DMS79 (cell line): Measurements from ENCODE around the gene TAS1R1.
A peak's percentile ranks its signal among the peaks of the same experiment; 100 is the strongest.
"Not testable (repeated sequence)": the region's sequence is repeated elsewhere in the genome, so short reads cannot be mapped to it uniquely, and the experiment has no call there.

ENCODE experiments used
- DNase-seq: peaks from one replicate; lab custom pipeline; 2025; lab: John Stamatoyannopoulos, UW

TAS1R1 gene

DNA sequence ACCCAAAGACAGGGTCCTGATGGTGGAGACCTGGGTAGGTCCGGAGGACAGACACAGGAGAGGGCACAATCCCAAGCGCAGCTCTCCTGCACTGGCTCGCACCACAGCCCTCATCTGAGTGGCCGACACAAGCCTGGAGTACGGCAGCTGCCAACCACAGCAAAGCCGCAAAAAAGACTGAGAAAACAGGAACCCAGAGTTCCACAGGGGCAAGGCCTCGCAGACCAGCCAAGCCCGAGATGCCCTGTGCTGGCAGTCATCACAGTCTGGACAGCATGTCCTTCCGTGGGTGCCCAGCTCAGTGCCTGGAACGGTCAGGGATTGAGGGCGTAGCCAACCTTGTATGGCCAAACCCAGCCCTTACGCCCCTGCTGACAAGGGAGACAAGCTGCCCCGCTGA is 36.1 kb downstream of the TAS1R1 start:
- no peak for DNase-seq

DNA sequence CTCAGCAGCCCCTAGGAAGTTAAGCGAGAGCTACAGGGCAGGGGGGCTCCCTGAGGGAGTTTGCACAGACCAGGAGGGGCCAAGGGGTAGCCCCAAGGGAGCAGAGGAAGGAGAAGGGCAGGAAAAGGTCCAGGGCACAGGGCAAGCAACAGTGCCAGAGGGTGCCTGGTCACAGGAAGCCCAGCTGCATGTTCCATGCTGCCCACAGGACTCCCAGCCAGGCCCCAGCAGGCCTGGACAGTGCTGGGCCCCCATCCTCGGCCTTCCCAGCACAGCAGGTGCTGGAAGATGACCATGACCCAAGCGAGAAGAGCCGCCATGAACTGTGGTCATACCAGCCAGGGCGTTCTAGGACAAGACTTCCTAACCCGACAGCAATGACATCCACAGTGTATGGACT is 36.5 kb downstream of the TAS1R1 start:
- DNase-seq: no peak

DNA sequence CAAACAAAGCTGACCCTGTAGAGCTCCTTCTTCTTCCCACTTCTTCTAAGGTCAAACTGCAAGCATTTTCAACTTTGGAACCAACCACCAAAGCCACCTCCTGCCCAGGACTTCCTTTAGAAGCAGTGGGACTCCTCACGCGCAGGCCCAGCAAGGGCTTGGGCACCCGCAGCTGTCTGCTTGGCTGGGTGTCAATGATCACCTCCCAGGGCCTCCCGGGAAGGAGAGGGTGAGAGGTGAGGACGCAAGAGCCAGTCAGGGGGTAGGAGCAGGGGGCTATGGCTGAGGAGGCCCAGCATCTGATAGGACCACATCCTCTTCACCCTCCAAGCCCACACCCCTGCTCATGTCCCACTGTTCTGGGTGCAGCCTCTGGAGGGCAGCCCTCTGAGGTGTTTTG is 37.3 kb downstream of the TAS1R1 start:
- no peak for DNase-seq

DNA sequence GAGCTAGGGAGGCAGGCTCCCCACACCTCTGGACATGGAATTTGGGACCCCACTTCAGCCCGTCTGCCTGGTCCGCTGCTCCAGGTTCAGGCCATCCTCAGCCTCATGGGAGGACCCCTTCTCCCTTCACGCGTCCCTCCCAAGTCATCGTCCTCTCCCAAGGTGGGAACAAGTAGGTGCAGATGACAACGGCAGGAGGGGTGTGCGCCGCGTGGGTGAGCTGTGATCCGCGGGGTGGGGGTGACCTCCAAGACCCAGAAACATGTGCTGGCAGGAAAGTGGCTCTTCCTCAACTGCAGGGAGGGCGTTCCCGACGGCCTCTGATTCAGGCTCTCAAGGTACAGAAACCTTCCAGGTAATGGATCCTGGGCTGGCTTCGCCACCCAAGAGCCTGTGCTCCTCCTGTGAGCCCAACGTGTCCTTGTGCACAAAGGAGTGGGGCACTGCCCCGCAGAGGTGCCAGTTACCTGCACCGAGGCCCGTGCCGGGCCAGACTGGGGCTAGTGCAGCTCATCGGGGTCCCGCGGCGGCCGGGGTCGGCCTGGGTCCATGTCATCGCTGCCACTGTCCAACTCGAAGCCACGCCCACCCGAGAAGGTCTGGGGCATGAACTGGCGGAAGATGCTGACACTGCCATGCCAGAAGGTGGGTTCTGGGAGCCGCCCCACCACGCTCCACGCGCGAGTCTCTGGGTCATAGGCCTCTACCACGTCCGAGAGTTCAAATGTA is 37.9 kb downstream of the TAS1R1 start:
- no peak for DNase-seq

DNA sequence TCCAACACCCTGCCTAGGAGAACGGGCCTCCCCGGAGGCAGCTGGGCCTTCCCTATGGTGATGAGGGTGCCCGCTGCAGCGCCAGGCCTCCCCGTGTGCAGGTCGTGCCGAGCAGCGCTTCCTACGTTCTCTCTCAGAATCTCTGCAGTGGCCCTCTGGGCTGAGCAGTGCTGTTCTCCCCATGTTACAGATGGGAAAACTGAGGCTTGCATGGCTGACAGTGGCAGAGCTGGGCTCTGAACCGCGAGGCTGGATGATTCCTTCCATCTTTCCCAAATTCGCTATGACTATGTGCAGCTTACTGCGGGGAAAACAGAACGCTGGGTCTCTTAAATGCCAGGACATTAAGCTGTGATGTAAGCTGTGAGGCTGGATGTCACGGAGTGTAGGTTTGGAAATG is 38.7 kb downstream of the TAS1R1 start:
- no peak for DNase-seq

DNA sequence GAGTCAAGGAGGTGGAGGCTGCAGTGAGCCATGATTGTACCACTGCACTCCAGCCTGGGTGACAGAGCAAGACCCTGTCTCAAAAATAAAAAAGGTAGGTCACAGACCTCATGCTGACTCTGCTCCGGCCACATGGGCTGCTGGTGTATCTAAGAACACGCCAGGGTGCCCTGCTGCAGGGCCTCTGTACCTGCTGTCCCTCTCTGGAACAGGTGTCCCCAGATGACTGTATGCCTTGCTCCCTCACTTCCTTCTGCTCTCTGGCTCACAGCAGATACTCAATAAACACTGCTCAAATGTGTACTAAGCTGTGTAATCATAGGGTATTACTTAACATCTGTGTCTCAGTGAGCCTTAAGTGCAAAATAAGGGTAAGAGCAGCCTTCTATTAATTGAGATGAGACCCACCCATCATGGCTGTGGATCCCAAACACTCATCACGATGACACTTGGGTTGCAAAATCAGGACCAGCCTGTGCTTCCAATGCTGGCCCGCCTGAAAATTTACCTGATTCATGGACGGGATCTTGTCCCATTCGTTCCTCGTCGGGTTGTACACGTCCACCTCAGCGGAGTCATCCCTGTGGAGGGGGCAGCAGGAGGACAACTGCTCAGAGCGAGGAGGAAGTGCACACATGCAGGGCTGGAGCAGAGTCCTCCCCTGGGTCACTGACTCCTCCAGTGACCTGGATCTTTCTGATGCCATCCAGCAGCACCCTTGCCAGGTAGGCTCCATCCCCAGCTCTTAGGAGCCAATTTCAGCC is 40.1 kb downstream of the TAS1R1 start:
- no peak for DNase-seq

DNA sequence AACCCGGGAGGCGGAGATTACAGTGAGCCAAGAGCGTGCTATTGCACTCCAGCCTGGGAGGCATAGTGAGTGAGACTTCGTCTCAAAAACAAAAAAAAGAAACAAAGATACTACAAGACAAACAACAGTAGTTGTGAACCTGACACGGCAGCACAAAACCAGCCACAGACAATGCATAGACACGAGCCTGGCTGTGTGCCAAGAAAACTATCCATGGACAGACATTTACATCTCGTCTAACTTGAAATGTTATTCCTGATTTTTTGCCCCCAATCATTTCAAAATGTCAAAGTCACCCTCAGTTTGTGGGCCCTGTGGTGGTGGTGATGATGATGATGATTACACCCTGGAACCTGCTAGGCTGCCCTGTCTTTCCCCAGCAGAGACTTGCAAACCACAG is 41.2 kb downstream of the TAS1R1 start:
- DNase-seq: no peak

DNA sequence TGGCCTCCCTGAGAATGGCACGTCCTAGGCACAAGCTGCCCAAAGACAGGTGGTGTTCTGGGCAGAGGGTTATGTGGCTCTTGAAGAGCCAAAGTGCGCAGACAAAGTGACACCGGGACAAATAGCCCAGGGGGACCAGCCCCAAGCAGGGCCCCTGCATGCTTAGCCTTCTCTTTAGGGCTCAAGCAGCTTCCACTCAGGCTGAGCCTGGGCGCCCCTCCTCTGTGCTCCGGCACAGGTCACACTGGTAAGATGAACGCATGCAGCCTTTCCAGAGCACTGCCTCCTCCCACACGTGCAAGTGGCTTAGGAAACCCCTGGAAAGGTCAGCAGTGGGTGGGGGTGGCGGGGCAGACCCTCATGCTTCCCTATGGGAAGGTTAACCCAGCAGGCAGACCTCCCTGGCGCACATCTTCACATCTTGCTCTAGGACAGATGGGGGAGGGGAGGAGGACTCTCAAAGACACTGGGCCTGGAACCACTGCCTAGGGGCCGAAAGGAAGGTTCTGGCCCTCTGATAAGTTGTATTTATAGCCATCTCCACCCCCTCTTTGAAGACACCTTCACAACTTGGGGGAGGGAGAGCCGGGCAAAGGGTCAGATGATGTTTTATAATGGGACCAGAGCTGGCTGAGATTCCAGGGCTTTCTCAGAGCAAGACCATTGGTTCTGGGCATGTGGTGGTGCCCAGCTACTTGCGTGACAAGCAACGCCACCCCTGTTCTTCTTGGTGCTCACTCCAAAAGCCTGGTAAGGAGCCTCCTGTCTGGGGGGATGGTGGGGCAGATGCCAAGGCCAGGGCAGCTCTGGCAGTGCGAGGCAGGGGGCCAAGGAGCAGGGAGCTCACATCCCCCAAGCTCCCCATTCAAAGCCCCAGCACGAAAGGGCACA is 42.0 kb downstream of the TAS1R1 start:
- DNase-seq: no peak

DNA sequence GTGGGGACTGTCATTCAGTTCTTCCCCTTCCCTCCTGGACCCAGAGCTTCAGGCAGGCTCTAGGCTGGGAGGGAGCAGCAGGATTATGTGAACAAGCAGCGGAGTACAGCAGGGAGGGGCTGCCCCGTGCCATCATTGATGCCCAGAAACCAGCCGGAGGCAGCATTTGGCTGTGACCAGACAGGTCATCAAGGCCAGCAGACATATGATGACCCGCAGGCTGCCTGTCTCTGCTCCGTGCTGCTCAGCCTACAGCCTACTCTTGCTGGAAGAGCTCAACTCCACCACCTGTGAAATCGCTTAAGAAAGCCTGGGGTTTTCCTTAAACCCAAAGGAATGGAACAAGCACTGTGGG is 42.6 kb downstream of the TAS1R1 start:
- no peak for DNase-seq

DNA sequence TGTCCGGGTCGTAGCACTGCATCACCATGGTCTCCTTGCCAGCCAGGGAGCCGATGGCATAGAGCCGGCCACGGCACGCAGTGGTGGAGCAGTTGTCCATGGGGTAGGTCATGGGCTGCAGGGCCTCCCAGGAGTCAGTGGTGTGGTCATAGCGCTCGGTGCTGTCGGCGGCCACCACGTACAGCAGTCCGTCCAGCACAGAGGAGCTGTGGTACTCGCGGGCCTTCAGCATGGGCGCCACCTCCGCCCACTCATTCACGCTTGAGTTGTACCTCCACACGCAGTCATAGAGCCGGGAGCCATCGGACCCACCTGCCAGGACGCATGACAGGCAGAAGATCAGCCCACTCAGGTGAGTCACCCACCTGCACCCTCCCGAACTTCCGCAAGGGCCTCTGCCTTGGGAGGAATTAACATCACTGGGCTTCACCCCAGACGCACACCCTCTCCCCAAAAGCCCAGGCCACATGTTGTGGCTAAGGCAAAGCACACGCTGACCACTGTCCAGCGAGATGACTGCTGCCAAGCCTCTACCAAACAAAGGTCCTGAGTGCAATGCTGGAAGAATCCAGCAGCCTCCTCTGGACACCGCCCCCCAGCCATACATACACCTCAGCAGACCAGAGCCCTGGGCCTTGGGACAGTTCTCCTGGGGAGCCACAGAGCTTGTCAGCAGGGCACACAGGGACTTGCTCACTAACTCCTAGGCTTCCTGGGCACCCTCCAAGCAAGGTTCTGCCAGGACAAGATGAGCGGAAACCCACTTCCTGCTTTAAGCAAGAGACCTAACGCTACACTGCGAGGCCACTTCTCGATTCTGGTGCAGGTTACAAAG is 44.3 kb downstream of the TAS1R1 start:
- no peak for DNase-seq

DNA sequence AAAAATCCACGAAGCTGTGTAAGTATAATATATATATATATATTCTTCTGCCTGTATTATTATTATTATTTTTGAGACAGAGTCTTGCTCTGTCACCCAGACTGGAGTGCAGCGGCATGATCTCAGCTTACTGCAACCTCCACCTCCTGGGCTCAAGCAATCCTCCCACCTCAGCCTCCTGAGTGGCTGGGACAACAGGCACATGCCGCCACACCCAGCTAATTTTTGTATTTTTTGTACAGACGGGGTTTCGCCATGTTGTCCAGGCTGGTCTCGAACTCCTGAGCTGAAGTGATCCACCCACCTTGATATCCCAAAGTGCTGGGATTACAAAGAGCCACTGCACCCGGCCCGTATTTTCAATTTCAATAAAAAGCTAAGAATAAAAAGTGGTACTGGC is 44.9 kb downstream of the TAS1R1 start:
- not testable (repeated sequence) for DNase-seq

DNA sequence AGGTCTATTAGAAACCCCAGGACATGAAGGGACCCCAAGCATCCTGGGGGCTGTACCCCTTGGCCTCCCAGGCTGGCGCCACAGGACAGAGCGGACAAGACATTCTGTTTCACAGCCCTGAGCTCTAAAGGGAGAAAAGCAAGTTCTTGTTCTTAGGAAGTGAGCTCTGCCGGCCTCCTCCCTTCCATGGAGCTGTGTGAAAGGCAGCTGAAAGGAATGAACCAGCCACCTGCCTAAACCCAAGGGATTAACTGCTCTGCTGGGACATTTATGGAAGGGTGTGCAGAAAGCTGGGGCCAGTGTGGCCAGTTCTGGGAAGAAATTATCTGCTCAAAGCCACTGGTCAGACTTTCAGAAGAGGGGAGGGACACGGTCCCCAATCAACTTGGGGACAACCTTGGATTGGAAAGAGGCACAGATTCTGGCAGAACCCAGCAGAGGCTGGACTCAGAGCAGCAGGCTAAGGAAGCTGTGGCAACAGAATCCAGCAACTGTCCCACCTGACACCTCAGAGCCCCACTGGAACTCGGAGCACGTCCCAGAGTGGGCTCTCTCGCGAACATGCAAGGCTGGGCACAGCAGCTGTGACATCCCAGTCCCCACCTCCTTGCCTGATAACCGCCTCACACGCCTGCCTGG is 45.4 kb downstream of the TAS1R1 start:
- DNase-seq: no peak

DNA sequence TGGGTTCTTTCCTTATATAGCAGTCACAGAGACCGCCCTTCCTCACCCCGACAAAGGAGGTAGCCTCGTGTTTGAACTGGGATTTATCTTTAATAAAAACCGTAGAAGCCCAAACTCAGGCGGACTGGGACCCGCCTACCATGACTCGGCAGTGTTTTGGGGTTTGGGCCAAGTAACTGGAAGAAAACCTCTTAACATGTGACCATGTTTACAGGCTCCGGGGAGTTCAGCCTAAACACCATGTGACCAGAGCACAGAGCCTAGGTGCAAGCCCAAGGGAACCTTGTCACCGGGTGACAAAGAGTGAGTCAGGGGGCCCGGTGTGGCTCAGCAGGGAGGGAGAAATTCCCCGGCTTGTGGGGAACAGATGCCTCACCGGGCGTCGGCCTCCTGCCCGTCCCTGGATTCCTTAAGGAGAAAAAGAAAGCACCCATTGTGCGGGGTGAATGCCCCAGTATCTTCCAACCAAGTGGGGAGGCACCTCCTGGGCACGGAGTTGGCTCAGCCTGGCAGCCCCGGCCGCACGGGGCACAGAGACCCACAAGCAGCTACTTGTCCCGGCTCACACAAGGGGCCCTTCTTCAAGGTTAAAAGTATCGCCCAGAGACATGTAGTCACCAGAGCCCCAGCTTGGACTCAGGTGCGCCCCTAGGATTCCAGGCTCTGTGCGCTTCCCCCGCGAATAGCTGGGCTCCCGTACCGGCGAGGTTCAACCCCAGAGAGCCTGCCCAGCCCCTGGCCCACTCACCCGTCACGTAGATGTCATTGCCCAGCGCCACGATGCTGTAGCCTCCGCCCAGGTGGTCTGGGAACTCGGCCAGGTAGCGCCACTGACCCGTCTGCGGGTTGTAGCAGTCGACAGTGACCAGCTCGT is 46.2 kb downstream of the TAS1R1 start:
- no peak for DNase-seq

DNA sequence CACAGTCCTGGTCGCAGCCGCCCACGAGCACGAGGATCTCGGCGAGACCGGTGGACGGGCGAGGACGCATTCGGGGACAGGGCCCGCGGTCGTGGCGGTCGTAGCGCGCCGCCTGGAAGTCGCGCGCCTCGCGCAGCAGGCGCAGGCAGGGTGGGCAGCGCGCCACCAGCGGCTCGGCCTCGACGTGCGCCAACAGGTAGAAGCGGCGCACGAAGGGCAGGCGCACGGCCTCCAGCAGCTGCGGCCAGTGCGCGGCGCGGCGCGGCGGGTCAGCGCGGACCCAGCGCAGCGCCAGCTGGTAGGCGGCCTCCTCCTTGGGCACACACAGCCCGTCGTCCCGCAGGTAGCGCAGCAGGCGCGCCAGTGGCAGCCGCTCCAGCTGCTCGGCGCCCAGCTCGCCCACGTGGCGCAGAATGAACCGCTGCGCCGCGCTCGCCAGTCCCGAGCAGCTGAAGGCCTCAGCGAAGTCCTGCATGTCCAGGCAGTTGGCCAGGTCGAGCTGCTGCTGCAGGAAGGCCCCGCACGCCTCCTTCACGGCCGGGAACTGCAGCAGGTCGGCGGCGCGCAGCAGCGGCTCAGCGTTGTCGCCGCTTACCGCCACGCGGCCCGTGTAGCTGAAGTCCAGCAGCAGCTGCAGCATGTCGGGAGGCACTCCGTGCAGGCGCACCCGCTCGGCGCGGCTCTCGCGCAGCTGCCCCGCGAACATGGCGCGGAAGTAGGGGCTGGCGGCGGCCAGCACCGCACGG is 47.0 kb downstream of the TAS1R1 start:
- no peak for DNase-seq

DNA sequence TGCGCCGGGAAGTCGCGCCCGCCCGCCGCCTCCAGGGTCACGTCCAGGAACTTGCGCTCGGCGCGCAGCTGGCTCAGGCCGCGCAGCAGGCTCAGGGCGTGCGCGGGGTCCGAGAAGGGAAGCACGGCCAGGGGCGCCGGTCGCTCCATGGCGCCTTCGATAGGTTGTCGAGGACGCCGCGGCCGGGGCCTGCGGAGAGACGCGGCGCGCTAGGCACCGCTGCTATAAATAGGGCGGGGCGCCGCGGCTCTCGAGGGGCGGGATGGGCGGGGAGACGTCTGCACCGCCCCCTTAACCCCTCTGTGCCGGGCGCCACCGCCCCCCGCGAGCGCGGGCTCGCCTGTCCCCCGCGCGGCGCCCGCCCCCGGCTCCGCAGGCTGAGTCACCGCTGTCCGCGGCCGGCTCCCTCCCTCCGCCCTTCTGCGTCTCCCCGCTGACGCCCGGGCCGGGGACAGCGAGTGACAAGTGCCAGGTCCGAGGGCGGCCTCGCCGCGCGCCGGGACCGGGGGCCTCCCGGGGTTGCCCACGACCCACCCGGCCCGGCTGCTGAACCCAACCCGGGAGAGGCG is 47.6 kb downstream of the TAS1R1 start, which contains the start of gene KLHL21:
TSS of gene KLHL21 (minus strand) at position 201 of the 569 bp plus-strand sequence. CDS start at position 149, 52 bp downstream.
- peak; percentile 56 for DNase-seq

DNA sequence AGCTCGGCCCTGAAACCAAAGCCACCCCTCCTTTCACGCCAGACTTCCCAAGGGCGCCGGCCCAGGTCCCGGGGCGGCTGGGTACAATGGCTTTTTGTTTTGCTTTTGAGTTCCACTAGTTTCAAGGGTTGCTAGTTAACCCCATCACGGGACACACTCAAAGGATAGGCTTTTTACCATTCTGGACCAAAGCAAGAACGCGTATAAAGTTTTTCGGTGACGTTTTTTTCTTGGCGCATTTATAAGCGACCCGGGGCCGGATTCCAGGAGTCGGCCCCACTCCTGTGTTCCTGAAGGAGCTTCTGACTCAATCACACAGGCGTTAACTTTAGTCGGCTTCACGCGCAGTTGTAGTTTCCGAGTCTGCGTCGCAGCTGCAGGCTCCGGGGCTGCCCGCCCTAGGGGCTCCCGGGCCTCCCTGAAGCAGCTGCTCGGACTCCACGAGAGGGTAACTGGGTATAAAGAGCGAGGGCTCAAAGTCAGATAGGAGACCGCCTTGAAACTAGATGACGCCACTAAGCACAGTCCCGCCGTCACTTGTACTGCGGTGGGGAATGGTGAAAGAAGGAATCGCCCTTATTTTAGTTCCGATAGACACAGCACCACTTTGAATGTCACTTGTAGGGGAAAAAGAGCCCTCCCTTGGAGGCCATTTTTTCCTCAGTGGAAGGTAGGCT is 48.3 kb downstream of the TAS1R1 start:
- no peak for DNase-seq

DNA sequence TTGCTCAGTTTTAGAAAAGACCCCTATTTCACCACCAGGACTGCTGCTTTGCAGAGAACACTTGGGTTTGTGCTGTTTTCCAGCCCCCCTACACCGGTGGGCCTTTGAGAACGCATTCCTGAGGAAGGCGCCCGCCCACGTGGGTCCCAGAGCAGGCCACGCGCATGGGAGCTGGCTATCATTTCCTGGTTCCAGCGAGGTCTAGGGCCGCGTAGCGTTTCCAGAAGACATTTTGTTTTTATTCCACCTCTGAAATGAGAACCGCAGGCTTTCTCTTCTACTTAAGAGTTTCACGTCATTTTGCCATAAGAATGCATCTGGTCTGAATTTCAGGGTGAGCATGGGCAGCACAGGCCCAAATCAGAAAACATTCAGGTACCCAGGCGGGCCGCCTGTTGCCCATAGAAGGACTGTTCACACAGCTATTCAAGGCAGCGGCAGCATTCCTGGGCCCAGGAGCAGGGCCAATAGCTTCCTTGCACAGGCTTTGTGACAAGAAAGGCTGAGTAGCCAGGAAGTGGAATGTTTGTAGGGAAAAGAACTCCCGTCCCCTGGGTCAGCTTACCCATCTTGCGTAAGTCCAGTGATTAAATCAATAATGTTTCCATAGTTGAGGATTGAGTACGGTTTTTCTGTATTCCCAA is 48.9 kb downstream of the TAS1R1 start:
- DNase-seq: no peak
